GM18861 (cell line): ENCODE data around the gene KIF26B.
"Not testable (repeated sequence)": the region's sequence is repeated elsewhere in the genome, so short reads cannot be mapped to it uniquely, and the experiment has no call there.

ENCODE experiments used
- ATAC-seq: cut with Tn5 transposase; IDR thresholded peaks from one replicate; pipeline ENCODE4 v1.9.1; 2021; ENCODE audit not compliant: unreplicated experiment

KIF26B gene

DNA sequence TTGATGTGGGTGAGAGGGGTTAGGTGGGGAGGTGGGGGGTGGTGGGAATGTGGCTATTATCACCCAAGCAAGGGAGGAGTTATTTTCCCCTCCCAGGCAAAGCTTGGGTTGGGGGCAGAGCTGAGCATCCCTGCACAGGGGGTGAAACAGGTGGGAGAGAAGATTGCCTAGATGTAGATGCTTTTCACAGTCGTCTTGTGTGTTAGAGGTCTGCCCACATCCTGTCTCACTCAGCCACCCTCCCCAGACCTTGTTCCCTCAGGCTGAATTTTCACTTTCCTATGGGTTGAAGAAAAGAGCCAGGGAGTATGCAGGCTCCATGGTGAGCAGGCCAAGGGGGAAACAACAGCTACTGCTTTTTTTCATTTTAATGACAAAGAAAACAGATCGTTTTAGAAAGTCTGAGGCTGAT is 223.5 kb downstream of the KIF26B start:
- no peak for ATAC-seq

DNA sequence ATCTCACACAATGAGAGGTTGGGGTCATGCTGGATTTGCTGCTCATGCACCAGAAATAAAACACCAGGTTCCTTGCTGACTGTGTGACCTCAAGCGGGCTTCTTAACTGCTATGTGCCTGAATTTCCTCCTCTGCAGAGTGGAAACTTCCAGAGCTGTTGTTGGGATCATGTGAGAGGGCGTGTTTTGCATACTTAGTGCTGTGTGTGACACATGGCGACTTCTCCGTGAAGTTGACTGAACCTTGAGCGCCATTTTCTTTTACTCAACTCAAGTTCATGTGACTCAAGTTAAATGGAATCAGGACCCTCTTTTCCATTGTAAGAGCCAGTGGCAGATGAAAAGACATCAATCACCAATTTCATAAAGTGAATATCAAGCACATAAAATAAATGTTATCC is 224.0 kb downstream of the KIF26B start:
- no peak for ATAC-seq

GRCh38 chr1:245380790-245381535 is 226.2 kb downstream of the KIF26B start:
- ATAC-seq = no peak

DNA sequence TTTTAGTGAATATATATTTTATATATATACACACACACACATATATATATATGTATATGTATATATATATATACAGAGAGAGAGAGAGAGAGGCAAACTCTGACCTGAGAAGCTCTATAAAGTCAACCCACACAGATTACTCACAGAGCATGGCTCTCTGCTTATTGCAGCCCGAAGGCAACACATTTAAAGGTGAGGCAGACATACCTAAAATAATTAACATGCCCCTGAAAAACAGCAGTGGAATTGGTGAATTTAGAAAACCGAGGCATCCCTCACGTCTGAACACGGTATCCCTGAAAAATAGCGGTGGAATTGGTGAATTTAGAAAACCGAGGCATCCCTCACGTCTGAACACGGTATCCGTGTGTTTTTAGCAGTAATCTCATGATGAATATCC is 228.2 kb downstream of the KIF26B start:
- no peak for ATAC-seq

DNA sequence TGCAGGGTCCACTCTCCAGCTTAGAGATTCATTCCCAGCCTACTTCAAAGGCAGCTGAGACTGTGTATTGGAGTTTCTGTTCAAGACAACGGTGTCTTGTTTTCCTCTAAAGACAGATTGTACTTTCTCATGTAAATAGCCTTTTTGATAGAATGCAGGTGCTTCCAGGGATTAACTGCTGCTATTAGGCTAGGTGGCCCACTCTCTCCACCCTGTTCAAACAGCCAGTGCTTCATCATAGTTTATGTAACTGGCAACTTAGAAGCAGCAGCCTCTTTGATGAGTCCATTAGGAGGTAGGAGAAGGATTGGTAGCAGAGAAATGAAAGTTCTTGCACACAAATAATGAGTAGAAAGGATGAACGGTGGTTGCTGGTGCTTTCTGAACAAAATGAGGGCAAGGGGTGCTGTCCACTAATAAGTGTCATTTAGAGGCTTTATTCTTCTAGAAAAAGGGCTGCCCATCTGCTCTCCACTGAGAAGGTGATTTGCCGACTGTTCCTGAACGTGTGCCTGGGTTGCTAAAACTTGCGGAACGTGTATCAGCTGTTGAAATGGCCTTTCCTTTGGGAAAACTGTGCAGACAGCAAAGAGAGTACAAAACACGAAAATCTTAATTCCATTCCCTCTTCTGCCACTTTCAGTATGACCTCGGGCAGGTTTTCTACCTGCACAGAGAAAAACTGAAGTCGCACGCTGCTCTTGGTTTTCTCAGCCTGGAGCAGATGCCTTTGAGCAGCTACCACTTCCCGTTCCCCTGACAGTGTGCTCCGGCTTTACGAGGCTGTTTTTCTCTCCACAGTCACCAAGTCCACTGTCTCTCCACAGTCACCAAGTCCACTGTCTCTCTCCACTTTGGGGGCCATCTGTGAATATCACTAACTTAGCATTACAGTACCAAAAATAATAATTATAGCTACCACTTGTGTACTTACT is 228.9 kb downstream of the KIF26B start:
- no peak for ATAC-seq

DNA sequence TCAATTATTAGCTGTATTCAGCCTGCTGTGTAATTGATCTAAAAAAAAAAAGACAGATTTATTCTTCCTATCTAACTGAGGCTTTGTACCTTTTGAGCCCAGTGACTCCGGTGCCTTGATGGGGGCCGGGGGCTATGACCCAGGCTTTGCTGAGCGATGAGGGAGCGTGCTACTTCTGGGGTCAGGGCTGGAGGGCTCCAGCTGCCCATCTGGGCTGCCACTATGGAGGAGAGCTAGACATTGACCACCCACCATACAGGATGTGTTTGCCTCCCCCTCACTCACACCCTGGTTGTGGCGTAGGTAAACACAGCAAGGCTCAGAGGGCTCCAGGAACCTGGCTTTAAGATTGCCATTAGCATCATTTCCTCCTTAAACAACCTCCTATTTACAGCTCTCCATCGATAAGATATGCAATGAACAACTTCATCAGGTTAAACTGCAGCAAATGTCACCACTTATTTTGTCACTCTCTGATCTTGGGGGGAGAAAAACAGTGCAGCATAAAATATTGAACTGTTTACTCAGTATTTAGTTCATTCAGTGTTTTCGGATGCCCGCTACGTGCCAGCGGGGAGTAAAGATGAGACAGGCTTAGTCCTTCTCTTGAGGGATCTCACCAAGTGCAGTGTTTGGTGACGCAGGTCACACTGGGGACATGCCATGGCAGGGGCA is 231.6 kb downstream of the KIF26B start:
- no peak for ATAC-seq

- ATAC-seq = no peak
Observed at GRCh38 chr1:245388687-245389086, 233.9 kb downstream of the KIF26B start.

GRCh38 chr1:245389873-245390272 is 235.1 kb downstream of the KIF26B start:
- no peak for ATAC-seq

GRCh38 chr1:245390975-245391374 is 236.2 kb downstream of the KIF26B start:
- ATAC-seq = no peak

DNA sequence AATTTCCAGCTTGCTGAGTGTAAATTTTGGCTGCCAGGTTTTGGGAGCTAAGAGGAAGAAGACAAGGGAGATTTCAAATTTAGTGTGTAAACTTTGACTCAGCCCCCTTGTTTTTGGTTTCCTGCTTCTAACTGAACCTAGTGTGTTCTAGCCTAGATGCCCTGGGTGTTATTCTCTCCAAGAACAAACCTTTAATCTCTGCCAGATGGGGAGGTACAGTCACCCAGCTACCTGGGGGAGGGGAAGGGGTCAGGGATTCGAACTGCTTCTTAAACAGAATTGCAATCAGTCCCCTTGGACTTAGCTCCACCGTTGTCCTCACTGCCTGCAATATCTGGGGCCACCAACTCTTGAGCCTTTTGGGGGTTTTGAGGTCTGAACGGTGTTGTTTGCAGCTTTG is 238.9 kb downstream of the KIF26B start:
- ATAC-seq = no peak

DNA sequence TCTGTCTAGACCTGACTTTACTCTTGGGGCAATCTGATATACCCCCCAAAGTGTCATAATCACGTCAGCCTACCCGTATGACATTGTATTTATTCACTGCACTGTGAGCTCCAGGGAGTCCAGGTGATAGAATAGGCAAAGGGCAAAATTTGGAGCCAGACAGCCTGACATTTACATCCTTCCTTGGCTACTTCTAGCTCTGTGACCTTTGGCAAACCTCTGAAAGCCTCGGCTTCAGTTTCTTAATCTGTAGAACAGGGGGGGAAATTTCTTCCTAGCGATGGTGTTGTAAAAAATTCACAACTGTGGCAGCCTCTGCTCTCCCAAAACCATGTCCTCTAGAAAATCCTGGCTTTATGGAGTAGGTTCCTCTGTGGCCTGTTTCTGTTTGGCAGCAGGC is 240.9 kb downstream of the KIF26B start:
- ATAC-seq = no peak

GRCh38 chr1:245396615-245397014 is 241.8 kb downstream of the KIF26B start:
- no peak for ATAC-seq

- ATAC-seq = no peak
Observed at GRCh38 chr1:245397771-245398170, 243.0 kb downstream of the KIF26B start.

- ATAC-seq = no peak
Observed at GRCh38 chr1:245398180-245398579, 243.4 kb downstream of the KIF26B start.

DNA sequence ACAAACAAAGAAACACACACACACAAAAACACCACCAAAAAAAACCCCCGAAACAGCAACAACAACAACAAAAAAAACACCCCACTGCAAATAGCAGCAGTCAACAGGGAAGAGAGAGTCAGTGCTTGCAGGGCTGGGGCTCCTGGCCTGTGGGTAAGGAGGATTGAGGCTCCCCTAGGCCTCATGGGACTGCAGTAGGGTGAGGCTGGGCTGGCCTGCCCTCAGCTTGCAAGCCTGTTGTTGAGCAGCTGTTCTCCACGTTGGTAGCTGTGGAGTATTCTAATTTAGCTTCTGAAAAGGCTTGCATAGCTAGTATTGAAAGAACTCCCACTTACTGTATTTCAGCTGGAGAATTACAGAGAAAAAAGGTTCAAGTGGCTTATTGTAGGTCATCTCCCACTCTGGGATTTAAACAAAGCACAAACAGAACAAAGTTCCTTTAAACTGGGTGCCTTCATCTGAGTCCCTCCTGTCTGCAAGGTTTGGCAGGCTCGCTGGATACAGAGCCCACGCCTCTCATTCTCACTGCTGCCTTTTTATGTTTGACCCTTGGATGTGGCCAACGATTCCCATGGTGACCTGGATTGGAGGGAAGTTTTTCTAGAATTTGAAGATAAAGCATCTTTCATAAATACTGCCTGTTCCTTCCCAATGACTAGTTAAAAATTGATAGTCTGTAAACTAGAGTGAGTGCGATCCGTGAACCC is 247.2 kb downstream of the KIF26B start:
- ATAC-seq = no peak

- ATAC-seq = not testable (repeated sequence)
Observed at GRCh38 chr1:245402998-245403397, 248.2 kb downstream of the KIF26B start.

GRCh38 chr1:245404527-245404926 is 249.7 kb downstream of the KIF26B start:
- no peak for ATAC-seq

DNA sequence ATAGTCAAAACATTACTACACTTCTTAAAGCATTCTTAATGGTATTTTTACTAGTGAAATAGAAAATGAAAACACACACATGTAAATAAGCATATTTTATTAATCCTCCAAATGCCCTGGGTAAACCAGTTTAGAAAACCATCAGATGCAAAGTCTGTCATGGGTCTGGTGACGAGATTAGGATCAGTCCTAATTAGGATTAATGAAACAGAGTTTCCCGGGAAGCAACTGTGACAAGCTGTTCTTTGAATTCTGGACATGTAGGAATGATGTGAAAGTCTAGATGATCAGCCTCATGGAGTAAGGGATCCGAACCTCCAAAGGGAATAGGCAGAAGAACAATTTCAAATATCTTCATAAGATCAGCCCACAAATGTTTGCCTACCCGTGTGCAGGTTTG is 250.2 kb downstream of the KIF26B start:
- ATAC-seq = no peak

- ATAC-seq = no peak
Observed at GRCh38 chr1:245406426-245406825, 251.6 kb downstream of the KIF26B start.

- no peak for ATAC-seq
Observed at GRCh38 chr1:245407983-245408382, 253.2 kb downstream of the KIF26B start.
